ENCODE measurements around the gene WNT5A.

Gene WNT5A

GRCh38 chr3:55481744-55482495, 5.2 kb downstream of the WNT5A start:
- DNase-seq (ENCODE audit: low read depth in 2 of 2) = no peak

- DNase-seq (ENCODE audit: low read depth in 2 of 2) = no peak
Measured at GRCh38 chr3:55480911-55481743, 6.0 kb downstream of the WNT5A start.

GRCh38 chr3:55477306-55478303, 9.5 kb downstream of the WNT5A start:
- DNase-seq (ENCODE audit: low read depth in 2 of 2) = no peak

GRCh38 chr3:55476515-55476914, 10.6 kb downstream of the WNT5A start:
- DNase-seq (ENCODE audit: low read depth in 2 of 2) = peak; percentile 71 to 74

GRCh38 chr3:55474213-55474632, 12.9 kb downstream of the WNT5A start:
- DNase-seq (ENCODE audit: low read depth in 2 of 2) = no peak

- DNase-seq (ENCODE audit: low read depth in 2 of 2) = no peak
Measured at GRCh38 chr3:55473788-55474187, 13.3 kb downstream of the WNT5A start.

GRCh38 chr3:55471522-55472280, 15.4 kb downstream of the WNT5A start:
- no peak for DNase-seq (ENCODE audit: low read depth in 2 of 2)

- DNase-seq (ENCODE audit: low read depth in 2 of 2) = no peak
Measured at GRCh38 chr3:55471084-55471483, 16.0 kb downstream of the WNT5A start.

- no peak for DNase-seq (ENCODE audit: low read depth in 2 of 2)
Measured at GRCh38 chr3:55469957-55470526, 17.1 kb downstream of the WNT5A start.

- no peak for DNase-seq (ENCODE audit: low read depth in 2 of 2)
Measured at GRCh38 chr3:55468251-55468650, 18.9 kb downstream of the WNT5A start.

- DNase-seq (ENCODE audit: low read depth in 2 of 2) = peak; percentile 76 to 80
Measured at GRCh38 chr3:55467099-55467498, 20.0 kb downstream of the WNT5A start.

- DNase-seq (ENCODE audit: low read depth in 2 of 2) = no peak
Measured at GRCh38 chr3:55466526-55466925, 20.6 kb downstream of the WNT5A start.

- DNase-seq (ENCODE audit: low read depth in 2 of 2) = no peak
Measured at GRCh38 chr3:55461896-55462295, 25.2 kb downstream of the WNT5A start.

- no peak for DNase-seq (ENCODE audit: low read depth in 2 of 2)
Measured at GRCh38 chr3:55459838-55460237, 27.3 kb downstream of the WNT5A start.

- DNase-seq (ENCODE audit: low read depth in 2 of 2) = no peak
Measured at GRCh38 chr3:55458181-55458790, 28.8 kb downstream of the WNT5A start.

- DNase-seq (ENCODE audit: low read depth in 2 of 2) = no peak
Measured at GRCh38 chr3:55455915-55456314, 31.2 kb downstream of the WNT5A start.

GRCh38 chr3:55454611-55455010, 32.5 kb downstream of the WNT5A start:
- no peak for DNase-seq (ENCODE audit: low read depth in 2 of 2)

- no peak for DNase-seq (ENCODE audit: low read depth in 2 of 2)
Measured at GRCh38 chr3:55453886-55454496, 33.1 kb downstream of the WNT5A start.

- DNase-seq (ENCODE audit: low read depth in 2 of 2) = no peak
Measured at GRCh38 chr3:55452886-55453285, 34.2 kb downstream of the WNT5A start.

- DNase-seq (ENCODE audit: low read depth in 2 of 2) = no peak
Measured at GRCh38 chr3:55449527-55449926, 37.6 kb downstream of the WNT5A start.
